ENCODE results near the gene MBIP.

The MBIP gene

GRCh38 chr14:36320200-36320896, at the start of gene MBIP:
MBIP (minus strand) TSS chr14:36320637; CDS start chr14:36320588, 49 bp downstream.
- ATAC-seq = peak; percentile 98
- TF ChIP-seq ZC3H10 (CRISPR knock-in tag; IDR thresholded peaks at IDR 0.05) (no peak), GLIS3 (CRISPR knock-in tag; IDR thresholded peaks at IDR 0.05) (no peak), CREB5 (CRISPR knock-in tag; IDR thresholded peaks at IDR 0.05; ENCODE audit: low read depth) (no peak), ARNTL (CRISPR knock-in tag; IDR thresholded peaks at IDR 0.05; ENCODE audit: borderline replicate concordance, low read depth) (no peak), ZNF70 (CRISPR knock-in tag; IDR thresholded peaks at IDR 0.05) (no peak), PATZ1 (CRISPR knock-in tag; IDR thresholded peaks at IDR 0.05; ENCODE audit: borderline replicate concordance) (no peak), TCF4 (CRISPR knock-in tag; IDR thresholded peaks at IDR 0.05; ENCODE audit: borderline replicate concordance) (peak; percentile 29; the same call in 1 of the 2 replicates)

GRCh38 chr14:36367985-36368774, 47.7 kb upstream of the MBIP start:
- ATAC-seq = no peak

GRCh38 chr14:36365766-36366165, 45.3 kb upstream of the MBIP start:
- no peak for ATAC-seq

More at GRCh38 chr14:36367985-36368774, 47.7 kb upstream of the MBIP start:
- no peak for TF ChIP-seq ZNF565 (CRISPR knock-in tag; conservative IDR thresholded peaks at IDR 0.05; ENCODE audit: low read depth)
- TF ChIP-seq TOX (CRISPR knock-in tag; IDR thresholded peaks at IDR 0.05; ENCODE audit: borderline replicate concordance) = no peak

GRCh38 chr14:36363704-36364103, 43.3 kb upstream of the MBIP start:
- no peak for ATAC-seq
- no peak for TF ChIP-seq RARB (CRISPR knock-in tag; IDR thresholded peaks at IDR 0.05)
- no peak for TF ChIP-seq ZNF70 (CRISPR knock-in tag; IDR thresholded peaks at IDR 0.05)
- no peak for TF ChIP-seq POU6F1 (CRISPR knock-in tag; IDR thresholded peaks at IDR 0.05; ENCODE audit: borderline replicate concordance, low read depth)
- TF ChIP-seq PPARA (CRISPR knock-in tag; IDR thresholded peaks at IDR 0.05; ENCODE audit: borderline replicate concordance) = no peak
- no peak for TF ChIP-seq CREB5 (CRISPR knock-in tag; IDR thresholded peaks at IDR 0.05; ENCODE audit: low read depth)
- TF ChIP-seq ESRRG (CRISPR knock-in tag; IDR thresholded peaks at IDR 0.05) = no peak
- no peak for TF ChIP-seq ZFP3 (CRISPR knock-in tag; IDR thresholded peaks at IDR 0.05)

More at GRCh38 chr14:36365766-36366165, 45.3 kb upstream of the MBIP start:
- TF ChIP-seq CSDC2 (CRISPR knock-in tag; IDR thresholded peaks at IDR 0.05) = no peak
- TF ChIP-seq ZNF565 (CRISPR knock-in tag; conservative IDR thresholded peaks at IDR 0.05; ENCODE audit: low read depth) = no peak
- no peak for TF ChIP-seq PPARA (CRISPR knock-in tag; IDR thresholded peaks at IDR 0.05; ENCODE audit: borderline replicate concordance)
- TF ChIP-seq TOX (CRISPR knock-in tag; IDR thresholded peaks at IDR 0.05; ENCODE audit: borderline replicate concordance) = no peak
- TF ChIP-seq SNAI2 (CRISPR knock-in tag; IDR thresholded peaks at IDR 0.05) = no peak
- TF ChIP-seq CSRNP3 (CRISPR knock-in tag; IDR thresholded peaks at IDR 0.05) = no peak
- no peak for TF ChIP-seq ZC3H10 (CRISPR knock-in tag; IDR thresholded peaks at IDR 0.05)
- no peak for TF ChIP-seq ISL1 (CRISPR knock-in tag; IDR thresholded peaks at IDR 0.05)
- TF ChIP-seq ESRRG (CRISPR knock-in tag; IDR thresholded peaks at IDR 0.05) = no peak
